Stimulated activated CD4-positive, alpha-beta T cell treated with anti-CD3 and anti-CD28 coated beads, Interleukin-12 subunit alpha, Interleukin-12 subunit beta, amount 100 ng/mL, for 4 hours (primary cell): ENCODE data around the gene RND2.
"Not testable (repeated sequence)": the region's sequence is repeated elsewhere in the genome, so short reads cannot be mapped to it uniquely, and the experiment has no call there.

Source experiments
- DNase-seq: peaks from one replicate; pipeline ENCODE4 v3.0.0-alpha.2; 2020

Gene RND2

GRCh38 chr17:43024407-43025289 is at the start of gene RND2:
Gene RND2 (plus strand): TSS chr17:43025231. CDS start chr17:43025348, 117 bp downstream.
- DNase-seq, result peak; percentile 67

- no peak for DNase-seq
Observed at GRCh38 chr17:42975265-42975664, 49.8 kb upstream of the RND2 start.

- DNase-seq, result not testable (repeated sequence)
Observed at GRCh38 chr17:42975701-42976100, 49.3 kb upstream of the RND2 start.

GRCh38 chr17:42979511-42980273 is 45.3 kb upstream of the RND2 start, which contains the start of gene PTGES3L:
Gene PTGES3L (minus strand): TSS chr17:42980080. CDS start chr17:42980053, 27 bp downstream.
- no peak for DNase-seq

- DNase-seq, result peak; percentile 92
Observed at GRCh38 chr17:42980274-42980765, 44.7 kb upstream of the RND2 start, which contains the start of gene RUNDC1. Gene RUNDC1 (plus strand): TSS chr17:42980565. CDS start chr17:42980577, 12 bp downstream.

- peak; percentile 49 for DNase-seq
Observed at GRCh38 chr17:42980766-42981397, 44.1 kb upstream of the RND2 start.

GRCh38 chr17:42982266-42982665 is 42.8 kb upstream of the RND2 start:
- no peak for DNase-seq

GRCh38 chr17:42985225-42985624 is 39.8 kb upstream of the RND2 start:
- no peak for DNase-seq

GRCh38 chr17:42989141-42989540 is 35.9 kb upstream of the RND2 start:
- DNase-seq, result no peak

- DNase-seq, result no peak
Observed at GRCh38 chr17:42989726-42990652, 35.0 kb upstream of the RND2 start.

GRCh38 chr17:42991471-42991870 is 33.6 kb upstream of the RND2 start:
- DNase-seq, result no peak

- no peak for DNase-seq
Observed at GRCh38 chr17:42992872-42993271, 32.2 kb upstream of the RND2 start.

- not testable (repeated sequence) for DNase-seq
Observed at GRCh38 chr17:42993913-42994312, 31.1 kb upstream of the RND2 start.

- no peak for DNase-seq
Observed at GRCh38 chr17:42997390-42997983, 27.5 kb upstream of the RND2 start.

- peak; percentile 92 for DNase-seq
Observed at GRCh38 chr17:42997984-42998938, 26.8 kb upstream of the RND2 start, which contains the start of gene RPL27. Gene RPL27 (plus strand): TSS chr17:42998419. CDS start chr17:42998751, 332 bp downstream.

GRCh38 chr17:42999003-42999525 is 26.0 kb upstream of the RND2 start:
- DNase-seq, result no peak

GRCh38 chr17:43000894-43001293 is 24.1 kb upstream of the RND2 start:
- not testable (repeated sequence) for DNase-seq

- DNase-seq, result no peak
Observed at GRCh38 chr17:43003542-43004172, 21.4 kb upstream of the RND2 start.
